Naive thymus-derived CD4-positive, alpha-beta T cell (primary cell): ENCODE data around the gene MOSPD2. TPM values are rescaled to one million over a fixed set of nuclear protein-coding genes. Genes with fewer than 3 reads are reported as not detected.

Source experiments
- ATAC-seq: fragments of 150-1000 bp; cut with Tn5 transposase; 2 replicates; pipeline ENCODE4 v1.10.0; 2021; ENCODE audit warnings: mild to moderate bottlenecking, moderate library complexity
- CTCF ChIA-PET: fragments of 350-600 bp; sonication (Branson Sonifier 250); formaldehyde crosslinking; loops from one replicate; lab custom pipeline; 2021; ENCODE audit warnings: antibody characterized with exemption; lab: Charles Lee
- POLR2A ChIA-PET: fragments of 350-600 bp; sonication (Branson Sonifier 250); formaldehyde crosslinking; loops from one replicate; lab custom pipeline; 2021; ENCODE audit warnings: antibody characterized with exemption, inconsistent platforms; lab: Charles Lee
- DNase-seq, 9 donors: peaks; one replicate each; pipeline versions ENCODE4 v3.0.0 to v3.0.0-alpha.2; 2020 to 2022; ENCODE audit warnings: mixed read lengths in 1 of 9
- H3K27ac ChIP-seq: one replicate; pipeline ENCODE4 v1.7.0; 2013; ENCODE audit warnings: mild to moderate bottlenecking, low read depth, low read length, moderate library complexity
- H3K27me3 ChIP-seq, 2 donors: one replicate each; pipeline ENCODE4 v1.7.0; 2013; ENCODE audit warnings: low read length in 2 of 2, mild to moderate bottlenecking in 2 of 2, moderate library complexity in 2 of 2; ENCODE audit not compliant: control insufficient read depth in 2 of 2, insufficient read depth in 2 of 2
- H3K36me3 ChIP-seq, 3 experiments: 1 replicate in 2 of 3; 2 replicates in 1 of 3; pipeline ENCODE4 v1.7.0; 2013; ENCODE audit warnings: low read length in 3 of 3, mild to moderate bottlenecking in 3 of 3, moderate library complexity in 1 of 3; ENCODE audit not compliant: insufficient read depth in 3 of 3, control insufficient read depth in 2 of 3
- H3K4me1 ChIP-seq, 2 donors: one replicate each; pipeline ENCODE4 v1.7.0; 2013; ENCODE audit warnings: low read length in 2 of 2, mild to moderate bottlenecking in 2 of 2, moderate library complexity in 1 of 2; ENCODE audit not compliant: control insufficient read depth in 2 of 2, insufficient read depth in 2 of 2
- H3K4me3 ChIP-seq: 2 replicates; pipeline ENCODE4 v1.7.0; 2013; ENCODE audit warnings: mild to moderate bottlenecking, low read length
- H3K9me3 ChIP-seq, 3 experiments: 1 replicate in 2 of 3; 2 replicates in 1 of 3; pipeline ENCODE4 v1.7.0; 2013; ENCODE audit warnings: low read length in 3 of 3; ENCODE audit not compliant: control insufficient read depth in 2 of 3
- H3K27ac Mint-ChIP-seq, 9 donors: one replicate each; pipeline ENCODE4 v1.8.0; 2020 to 2022; ENCODE audit warnings: mixed read lengths in 9 of 9, mild to moderate bottlenecking in 8 of 9, moderate library complexity in 5 of 9, inconsistent platforms in 2 of 9
- H3K27me3 Mint-ChIP-seq, 5 donors: one replicate each; pipeline ENCODE4 v1.8.0; 2021 to 2022; ENCODE audit warnings: mixed read lengths in 5 of 5, mild to moderate bottlenecking in 1 of 5
- H3K36me3 Mint-ChIP-seq, 5 donors: one replicate each; pipeline ENCODE4 v1.8.0; 2020 to 2022; ENCODE audit warnings: mixed read lengths in 5 of 5, mild to moderate bottlenecking in 3 of 5, inconsistent platforms in 1 of 5
- H3K4me1 Mint-ChIP-seq, 7 donors: one replicate each; pipeline ENCODE4 v1.8.0; 2020 to 2022; ENCODE audit warnings: mixed read lengths in 7 of 7, mild to moderate bottlenecking in 3 of 7, inconsistent platforms in 1 of 7
- H3K4me3 Mint-ChIP-seq, 10 donors: one replicate each; pipeline ENCODE4 v1.8.0; 2020 to 2022; ENCODE audit warnings: mild to moderate bottlenecking in 10 of 10, mixed read lengths in 10 of 10, moderate library complexity in 6 of 10, inconsistent platforms in 2 of 10
- H3K9me3 Mint-ChIP-seq, 11 donors: one replicate each; pipeline ENCODE4 v1.8.0; 2020 to 2022; ENCODE audit warnings: mixed read lengths in 11 of 11, mild to moderate bottlenecking in 4 of 11, inconsistent platforms in 1 of 11, moderate library complexity in 1 of 11
- intact Hi-C, 2 donors: fragments of 100-400 bp; cut with micrococcal nuclease; formaldehyde crosslinking; loops; one replicate each; pipeline ENCODE4 v1.15.1; 2023
- polyA plus RNA-seq, 2 donors: library from polyadenylated mRNA; unstranded; fragments of 300-500 nt; fragmentation: Illumina TruSeq; gene quantifications; one replicate each; pipeline ENCODE4 v1.2.3, GENCODE V29; 2021
- total RNA-seq, 6 experiments: library from RNA in 5 of 6; stranded (reverse) in 5 of 6; gene quantifications; 1 replicate in 5 of 6; 2 replicates in 1 of 6; pipeline ENCODE4 v1.2.3 and lab custom pipeline; 2021 to 2026

MOSPD2 gene
- total and polyA plus RNA-seq, 7 experiments from 2014 or later, result 5.3 to 15.7 (median 10.6) TPM

GRCh38 chrX:14934423-14934822 is 61.2 kb downstream of the MOSPD2 start:
- H3K4me3 ChIP-seq, result no peak overlapping the region
- no peak for ATAC-seq
- H3K27me3 Mint-ChIP-seq, result peaks cover 0 to 4% (median 0%) of the 10 kb centered on the region in 5 donors
- no peaks in the 10 kb centered on the region for H3K36me3 Mint-ChIP-seq
- no peak overlapping the region for H3K27ac Mint-ChIP-seq
- no peak for DNase-seq
- H3K4me1 Mint-ChIP-seq, result no peaks in the 10 kb centered on the region
- intact Hi-C loops, result no loop called here
- no peak overlapping the region for H3K4me3 Mint-ChIP-seq
- no peak overlapping the region for H3K27ac ChIP-seq
- POLR2A ChIA-PET, result no interaction called here
- H3K36me3 ChIP-seq, result no peaks in the 10 kb centered on the region
- no peaks in the 10 kb centered on the region for H3K9me3 Mint-ChIP-seq
- no peaks in the 10 kb centered on the region for H3K27me3 ChIP-seq
- H3K9me3 ChIP-seq, result no peaks in the 10 kb centered on the region
- no peaks in the 10 kb centered on the region for H3K4me1 ChIP-seq
- CTCF ChIA-PET, result no interaction called here

- Mint-ChIP-seq H3K27me3 (peaks cover 0 to 3% (median 0%) of the 10 kb centered on the region in 5 donors), H3K27ac (no peak overlapping the region), H3K36me3 (no peaks in the 10 kb centered on the region), H3K4me1 (no peaks in the 10 kb centered on the region), H3K9me3 (no peaks in the 10 kb centered on the region), H3K4me3 (no peak overlapping the region)
- Histone ChIP-seq H3K9me3 (no peaks in the 10 kb centered on the region), H3K4me3 (no peak overlapping the region), H3K36me3 (no peaks in the 10 kb centered on the region), H3K27ac (no peak overlapping the region), H3K27me3 (no peaks in the 10 kb centered on the region), H3K4me1 (no peaks in the 10 kb centered on the region)
- intact Hi-C loops, result no loop called here
- ATAC-seq (no peak), DNase-seq (no peak)
- CTCF ChIA-PET, result no interaction called here
- POLR2A ChIA-PET, result no interaction called here
Measured at GRCh38 chrX:14936561-14936960, 63.3 kb downstream of the MOSPD2 start.

- H3K4me3 ChIP-seq, result no peak overlapping the region
- ATAC-seq (no peak), DNase-seq (no peak)
- H3K27me3 Mint-ChIP-seq, result peaks cover 0 to 3% (median 0%) of the 10 kb centered on the region in 5 donors
- no peaks in the 10 kb centered on the region for H3K36me3 Mint-ChIP-seq
- H3K27ac ChIP-seq, result no peak overlapping the region
- H3K4me1 ChIP-seq, result no peaks in the 10 kb centered on the region
- no peak overlapping the region for H3K4me3 Mint-ChIP-seq
- H3K9me3 ChIP-seq, result no peaks in the 10 kb centered on the region
- H3K36me3 ChIP-seq, result no peaks in the 10 kb centered on the region
- ChIA-PET CTCF (no interaction called here), POLR2A (no interaction called here)
- intact Hi-C loops, result no loop called here
- no peaks in the 10 kb centered on the region for H3K27me3 ChIP-seq
- H3K4me1 Mint-ChIP-seq, result no peaks in the 10 kb centered on the region
- H3K27ac Mint-ChIP-seq, result no peak overlapping the region
- no peaks in the 10 kb centered on the region for H3K9me3 Mint-ChIP-seq
Measured at GRCh38 chrX:14939644-14940043, 66.4 kb downstream of the MOSPD2 start.

GRCh38 chrX:14941301-14941700 is 68.1 kb downstream of the MOSPD2 start:
- Histone ChIP-seq H3K4me1 (no peaks in the 10 kb centered on the region), H3K27me3 (no peaks in the 10 kb centered on the region), H3K36me3 (no peaks in the 10 kb centered on the region), H3K4me3 (no peak overlapping the region), H3K27ac (no peak overlapping the region), H3K9me3 (no peaks in the 10 kb centered on the region)
- Mint-ChIP-seq H3K27me3 (peaks cover 0 to 4% (median 0%) of the 10 kb centered on the region in 5 donors), H3K36me3 (no peaks in the 10 kb centered on the region), H3K4me1 (no peaks in the 10 kb centered on the region), H3K4me3 (no peak overlapping the region), H3K27ac (no peak overlapping the region), H3K9me3 (no peaks in the 10 kb centered on the region)
- DNase-seq (no peak), ATAC-seq (no peak)
- ChIA-PET CTCF (no interaction called here), POLR2A (no interaction called here)
- intact Hi-C loops, result no loop called here

- ATAC-seq, result no peak
- Mint-ChIP-seq H3K27me3 (peaks cover 0 to 5% (median 0%) of the 10 kb centered on the region in 5 donors), H3K4me1 (no peaks in the 10 kb centered on the region), H3K9me3 (peaks cover 0 to 2% (median 0%) of the 10 kb centered on the region in 11 donors), H3K27ac (no peak overlapping the region), H3K4me3 (no peak overlapping the region), H3K36me3 (no peaks in the 10 kb centered on the region)
- ChIA-PET POLR2A (no interaction called here), CTCF (no interaction called here)
- Histone ChIP-seq H3K4me3 (no peak overlapping the region), H3K9me3 (no peaks in the 10 kb centered on the region), H3K27ac (no peak overlapping the region), H3K36me3 (no peaks in the 10 kb centered on the region), H3K27me3 (no peaks in the 10 kb centered on the region), H3K4me1 (no peaks in the 10 kb centered on the region)
- DNase-seq, result no peak
- intact Hi-C loops, result no loop called here
Measured at GRCh38 chrX:14942341-14942740, 69.1 kb downstream of the MOSPD2 start.

- Mint-ChIP-seq H3K4me3 (no peak overlapping the region), H3K9me3 (peaks cover 0 to 2% (median 0%) of the 10 kb centered on the region in 11 donors), H3K27me3 (peaks cover 0 to 5% (median 0%) of the 10 kb centered on the region in 5 donors), H3K36me3 (no peaks in the 10 kb centered on the region), H3K27ac (no peak overlapping the region), H3K4me1 (no peaks in the 10 kb centered on the region)
- intact Hi-C loops, result no loop called here
- CTCF ChIA-PET, result no interaction called here
- ATAC-seq (no peak), DNase-seq (no peak)
- no peaks in the 10 kb centered on the region for H3K27me3 ChIP-seq
- no peak overlapping the region for H3K27ac ChIP-seq
- no peaks in the 10 kb centered on the region for H3K9me3 ChIP-seq
- no peaks in the 10 kb centered on the region for H3K4me1 ChIP-seq
- H3K36me3 ChIP-seq, result no peaks in the 10 kb centered on the region
- no peak overlapping the region for H3K4me3 ChIP-seq
- POLR2A ChIA-PET, result no interaction called here
Measured at GRCh38 chrX:14943962-14944361, 70.7 kb downstream of the MOSPD2 start.

- POLR2A ChIA-PET, result no interaction called here
- H3K4me3 Mint-ChIP-seq, result no peak overlapping the region
- CTCF ChIA-PET, result interaction anchor here (0.6 kb wide), 1 partner anchor 1547 kb away, joined by 3 read pairs; no protein-coding TSS in a partner anchor
- no peak overlapping the region for H3K4me3 ChIP-seq
- H3K36me3 Mint-ChIP-seq, result no peaks in the 10 kb centered on the region
- H3K27me3 Mint-ChIP-seq, result peaks cover 0 to 12% (median 5%) of the 10 kb centered on the region in 5 donors
- peaks cover 0 to 1% (median 0%) of the 10 kb centered on the region in 7 donors for H3K4me1 Mint-ChIP-seq
- no peaks in the 10 kb centered on the region for H3K36me3 ChIP-seq
- peaks cover 0 to 2% (median 0%) of the 10 kb centered on the region in 11 donors for H3K9me3 Mint-ChIP-seq
- H3K27ac ChIP-seq, result no peak overlapping the region
- DNase-seq (no peak), ATAC-seq (no peak)
- no peaks in the 10 kb centered on the region for H3K27me3 ChIP-seq
- H3K27ac Mint-ChIP-seq, result no peak overlapping the region
- no peaks in the 10 kb centered on the region for H3K9me3 ChIP-seq
- intact Hi-C loops, result no loop called here
- H3K4me1 ChIP-seq, result no peaks in the 10 kb centered on the region
Measured at GRCh38 chrX:14946606-14947155, 73.5 kb downstream of the MOSPD2 start.
